HEK293 (cell line): ENCODE data around the gene ZCWPW1.

Source experiments
- CTCF ChIP-seq: fragments of 450-650 bp; formaldehyde crosslinking; IDR thresholded peaks from 2 replicates; pipeline ENCODE4 v1.5.1; 2016; ENCODE audit warnings: missing biosample characterization, missing genetic modification characterization
- ZNF138 ChIP-seq: fragments of 450-650 bp; formaldehyde crosslinking; IDR thresholded peaks from 2 replicates; pipeline ENCODE4 v1.5.1; 2016; ENCODE audit warnings: missing biosample characterization, missing genetic modification characterization, borderline replicate concordance
- ZNF580 ChIP-seq: fragments of 450-650 bp; formaldehyde crosslinking; IDR thresholded peaks from 2 replicates; pipeline ENCODE4 v1.5.1; 2016; ENCODE audit warnings: missing biosample characterization, missing genetic modification characterization

GRCh38 chr7:100357131-100357561 lies 71.4 kb downstream of the ZCWPW1 start:
- no peak for TF ChIP-seq CTCF (tag by site-specific recombination)
- no peak for TF ChIP-seq ZNF580
- no peak for TF ChIP-seq ZNF138 (tag by site-specific recombination)
